Activated CD8-positive, alpha-beta memory T cell treated with anti-CD3 and anti-CD28 coated beads for 48 hours (primary cell): ENCODE results near the gene KRTAP1-4.
"Not testable (repeated sequence)": the region's sequence is repeated elsewhere in the genome, so short reads cannot be mapped to it uniquely, and the experiment has no call there.

ENCODE experiments used
- DNase-seq, 3 experiments: peaks; one replicate each; pipeline ENCODE4 v3.0.0-alpha.2; 2020; ENCODE audit warnings: low read depth in 2 of 3, low spot score in 2 of 3

The KRTAP1-4 gene

GRCh38 chr17:41048441-41048840 is 18.4 kb upstream of the KRTAP1-4 start:
- DNase-seq: no peak

GRCh38 chr17:41046735-41047465 is 16.9 kb upstream of the KRTAP1-4 start, which contains the start of gene KRTAP2-1:
Gene KRTAP2-1 (minus strand): TSS chr17:41047316. CDS start chr17:41047267, 49 bp downstream.
- not testable (repeated sequence) for DNase-seq

GRCh38 chr17:41042953-41043352 is 13.0 kb upstream of the KRTAP1-4 start:
- no peak for DNase-seq

DNA sequence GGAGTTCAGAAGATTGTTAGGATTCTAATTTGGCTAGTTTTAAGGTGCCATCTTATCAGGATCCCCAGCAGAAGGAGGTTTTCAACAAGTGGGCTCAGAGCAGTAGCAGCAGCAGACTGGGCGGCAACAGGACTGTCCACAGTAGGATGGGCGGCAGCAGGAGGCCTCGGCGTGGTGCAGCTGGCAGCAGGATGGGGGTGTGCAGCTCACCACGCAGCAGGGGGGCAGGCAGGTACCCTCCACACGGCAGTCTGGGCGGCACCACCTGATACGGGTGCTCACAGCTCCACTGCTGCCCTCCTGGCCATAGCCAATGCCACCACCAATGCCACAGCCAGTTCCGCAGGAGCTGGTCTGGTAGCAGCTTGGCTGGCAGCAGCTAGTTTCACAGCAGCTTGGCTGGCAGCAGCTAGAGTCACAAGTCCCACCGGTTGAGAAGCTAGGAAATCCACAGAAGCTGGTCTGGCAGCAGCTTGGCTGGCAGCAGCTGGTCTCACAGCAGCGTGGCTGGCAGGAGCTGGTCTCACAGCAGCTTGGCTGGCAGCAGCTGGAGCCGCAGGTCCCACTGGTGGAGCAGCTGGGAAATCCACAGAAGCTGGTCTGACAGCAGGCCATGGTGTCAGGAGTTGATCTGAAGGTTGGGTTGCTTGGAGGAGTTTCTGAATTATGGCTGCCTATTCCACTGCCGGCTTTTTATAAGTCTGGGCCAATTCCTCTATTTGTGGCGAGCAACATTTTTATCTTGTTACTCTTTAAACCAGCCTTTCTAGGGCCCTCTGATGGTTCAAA is 11.0 kb upstream of the KRTAP1-4 start, which contains the start of gene KRTAP1-1:
Gene KRTAP1-1, minus strand, starts transcription at position 668 of the 789 bp plus-strand sequence. Its CDS starts 53 bp downstream, at position 615.
- DNase-seq: not testable (repeated sequence)

- no peak for DNase-seq
Observed at GRCh38 chr17:41037853-41038350, 7.9 kb upstream of the KRTAP1-4 start.

GRCh38 chr17:41034346-41034935 is 4.4 kb upstream of the KRTAP1-4 start, which contains the start of gene KRTAP1-3:
Gene KRTAP1-3 (minus strand): TSS chr17:41034874. CDS start chr17:41034821, 53 bp downstream.
- not testable (repeated sequence) for DNase-seq

- DNase-seq: no peak
Observed at GRCh38 chr17:41026715-41027471, 3.1 kb downstream of the KRTAP1-4 start, which contains the start of gene KRTAP1-5. Gene KRTAP1-5 (minus strand): TSS chr17:41027208. CDS start chr17:41027155, 53 bp downstream.

DNA sequence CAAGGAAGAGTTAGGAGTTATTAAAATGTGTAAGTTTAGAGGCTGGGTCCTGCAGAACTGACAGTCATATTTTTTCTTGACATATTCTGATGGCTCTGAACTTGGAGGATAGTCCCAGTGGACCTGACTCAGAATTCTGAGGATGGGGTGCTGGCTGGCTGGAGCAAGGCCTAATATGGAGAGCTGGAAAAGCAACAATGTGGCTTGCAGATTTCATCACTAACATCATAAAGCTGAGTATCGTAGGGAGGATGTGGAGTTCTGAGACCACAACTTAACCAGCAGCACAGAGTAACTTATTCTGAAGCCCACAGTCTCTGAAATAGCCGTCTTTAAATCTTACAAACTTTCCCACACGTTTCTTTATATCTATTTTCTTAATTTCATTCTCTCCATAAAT is 5.3 kb downstream of the KRTAP1-4 start:
- no peak for DNase-seq

- DNase-seq: no peak
Observed at GRCh38 chr17:41020336-41020735, 9.7 kb downstream of the KRTAP1-4 start.

DNA sequence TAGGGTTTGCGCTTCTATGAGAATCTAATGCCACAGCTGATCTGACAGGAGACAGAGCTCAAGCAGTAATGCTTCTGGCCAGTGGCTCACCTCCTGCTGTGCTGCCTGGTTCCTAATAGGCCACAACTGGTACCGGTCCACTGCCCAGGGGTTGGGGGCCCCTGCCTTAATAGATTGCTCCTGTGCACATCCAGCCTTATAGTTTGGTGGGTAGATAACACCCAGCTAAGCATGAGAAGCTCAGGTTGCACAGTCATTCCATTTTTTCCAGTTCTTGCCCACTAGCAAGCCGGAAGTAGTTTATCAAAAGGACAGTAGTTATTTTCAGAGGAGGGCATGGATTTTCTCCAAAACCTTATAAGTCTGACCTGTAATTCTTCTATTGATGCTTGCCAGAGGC is 10.6 kb downstream of the KRTAP1-4 start:
- DNase-seq: no peak

DNA sequence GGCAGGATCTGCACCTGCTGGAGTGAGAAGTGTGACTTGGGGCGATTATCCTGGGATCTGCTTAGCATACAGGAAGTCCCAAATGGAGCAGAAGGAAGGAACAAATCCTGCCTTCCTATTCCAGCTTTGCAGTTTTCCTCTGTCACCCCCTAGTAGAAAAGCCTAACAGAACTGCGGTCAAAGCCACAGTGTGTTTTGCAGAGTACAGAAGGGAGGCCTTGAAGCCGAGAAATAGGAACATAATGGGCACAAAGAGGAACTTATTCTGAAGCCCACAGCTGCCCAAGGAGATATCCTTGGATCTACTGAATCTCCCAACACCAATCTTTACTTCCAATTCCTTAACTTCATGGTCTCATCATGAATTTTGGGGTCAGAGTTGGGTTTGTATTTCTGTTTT is 11.5 kb downstream of the KRTAP1-4 start:
- DNase-seq: no peak

DNA sequence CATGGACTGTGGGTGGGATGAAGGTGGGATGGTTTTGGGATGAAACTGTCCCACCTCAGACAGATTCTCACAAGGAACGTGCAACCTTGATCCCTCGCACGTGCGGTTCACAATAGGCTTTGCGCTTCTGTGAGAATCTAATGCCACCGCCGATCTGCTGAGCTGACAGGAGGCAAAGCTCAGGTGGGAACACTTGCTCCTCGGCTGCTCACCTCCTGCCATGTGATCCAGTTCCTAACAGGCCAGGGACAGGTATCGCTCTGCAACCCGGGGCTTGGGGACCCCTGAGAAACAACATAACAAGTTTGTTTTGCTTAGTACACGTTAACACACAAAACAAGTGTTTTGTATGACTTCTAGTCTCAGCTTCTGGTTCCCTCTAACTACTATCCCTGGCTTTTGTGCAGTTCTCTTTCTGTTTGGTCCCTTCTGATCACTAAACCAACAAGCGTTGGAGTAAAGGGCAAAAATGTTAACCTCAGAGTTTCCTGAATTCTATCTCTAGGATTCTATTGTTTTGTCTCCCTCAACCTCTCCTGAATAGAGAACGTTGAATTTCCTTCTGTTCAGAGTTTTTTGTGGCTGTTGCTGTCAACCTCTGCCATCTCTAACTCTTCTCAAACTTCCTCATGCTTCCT is 13.3 kb downstream of the KRTAP1-4 start:
- DNase-seq: no peak

GRCh38 chr17:41015454-41015853 is 14.5 kb downstream of the KRTAP1-4 start:
- DNase-seq: no peak

GRCh38 chr17:41013606-41014005 is 16.4 kb downstream of the KRTAP1-4 start:
- DNase-seq: no peak

- no peak for DNase-seq
Observed at GRCh38 chr17:41013181-41013580, 16.8 kb downstream of the KRTAP1-4 start.

GRCh38 chr17:41012326-41013120 is 17.5 kb downstream of the KRTAP1-4 start:
- no peak for DNase-seq

- DNase-seq: no peak
Observed at GRCh38 chr17:41010441-41010840, 19.6 kb downstream of the KRTAP1-4 start.

DNA sequence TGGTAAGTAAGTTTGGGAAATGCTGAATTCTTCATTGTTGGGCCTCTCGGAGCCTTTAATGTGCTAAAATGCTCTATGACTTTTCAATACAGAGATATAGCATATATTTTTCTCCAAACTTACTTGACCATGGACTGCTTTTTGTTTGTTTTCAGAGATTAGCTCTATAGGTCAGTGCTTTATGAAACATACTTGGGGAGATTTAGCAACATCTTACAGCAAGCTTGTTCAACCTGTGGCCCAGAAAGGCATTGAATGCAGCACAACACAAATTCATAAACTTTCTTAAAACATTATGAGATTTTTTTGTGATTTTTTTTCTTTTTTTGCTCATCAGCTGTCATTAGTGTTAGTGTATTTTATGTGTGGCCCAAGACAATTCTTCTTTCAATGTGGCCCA is 20.1 kb downstream of the KRTAP1-4 start:
- DNase-seq: no peak

- no peak for DNase-seq
Observed at GRCh38 chr17:41009301-41009760, 20.7 kb downstream of the KRTAP1-4 start.
